Transverse colon (tissue), 4 donors: ENCODE results near the gene UPK1A. TPM values are rescaled to one million over a fixed set of nuclear protein-coding genes. Genes with fewer than 3 reads are reported as not detected.
A peak's percentile ranks its signal among the peaks of the same experiment; 100 is the strongest.

Source experiments
- DNase-seq: peaks from one replicate; pipeline ENCODE4 v3.0.0-alpha.2; 2019
- H3K27ac ChIP-seq, 4 donors: fragments of 200-600 bp; sonication (generic); 2 replicates each; pipeline ENCODE4 v1.5.1; 2016 to 2018; ENCODE audit warnings: inconsistent platforms in 4 of 4
- H3K27me3 ChIP-seq: fragments of 200-600 bp; sonication (generic); 2 replicates; pipeline ENCODE4 v1.5.1; 2017; ENCODE audit warnings: inconsistent platforms
- H3K36me3 ChIP-seq, 4 donors: fragments of 200-600 bp; sonication (generic); 2 replicates each; pipeline ENCODE4 v1.5.1; 2017 to 2019; ENCODE audit warnings: inconsistent platforms in 4 of 4
- H3K4me1 ChIP-seq, 4 donors: fragments of 200-600 bp; sonication (generic); 2 replicates each; pipeline ENCODE4 v1.5.1; 2017 to 2020; ENCODE audit warnings: inconsistent platforms in 4 of 4
- H3K4me3 ChIP-seq, 4 donors: fragments of 200-600 bp; sonication (generic); 1 replicate in 1 of 4; 2 replicates in 3 of 4; pipeline versions ENCODE4 v1.5.1 to v1.6.1; 2017 to 2019; ENCODE audit warnings: inconsistent platforms in 4 of 4
- H3K9me3 ChIP-seq, 2 donors: fragments of 200-600 bp; sonication (generic); 2 replicates each; pipeline ENCODE4 v1.5.1; 2017 to 2019; ENCODE audit warnings: inconsistent platforms in 2 of 2
- CTCF ChIP-seq, 5 experiments: fragments of 200-600 bp in 3 of 5; fragments of 450-650 bp in 2 of 5; sonication (generic) in 3 of 5; IDR thresholded peaks; 1 replicate in 2 of 5; 2 replicates in 3 of 5; pipeline ENCODE4 v1.5.1; 2016 to 2017; ENCODE audit warnings: antibody characterized with exemption in 5 of 5, inconsistent platforms in 3 of 5, mild to moderate bottlenecking in 2 of 5, moderate library complexity in 1 of 5
- EP300 ChIP-seq: sonication (generic); formaldehyde crosslinking; IDR thresholded peaks from one replicate; pipeline ENCODE4 v1.6.1; 2017; ENCODE audit warnings: antibody characterized with exemption, low read depth
- POLR2A ChIP-seq: fragments of 450-650 bp; IDR thresholded peaks from one replicate; pipeline ENCODE4 v1.6.1; 2016; ENCODE audit warnings: antibody characterized with exemption, mild to moderate bottlenecking, moderate library complexity
- POLR2AphosphoS5 ChIP-seq, 3 donors: sonication (generic); formaldehyde crosslinking; IDR thresholded peaks; one replicate each; pipeline ENCODE4 v1.6.1; 2016; ENCODE audit warnings: antibody characterized with exemption in 3 of 3
- WGBS, 2 donors: methylation state at CpG; one replicate each; pipeline ENCODE4 v1.1.5; 2018; ENCODE audit warnings: low coverage in 1 of 2; 5-methylcytosine and 5-hydroxymethylcytosine counted together
- in situ Hi-C, 4 donors: fragments of 200-750 bp; cut with MboI; loops; one replicate each; pipeline versions ENCODE4 v1.15.0 to v1.15.1; 2017; ENCODE audit warnings: low sequenced_read_pairs in 3 of 4, low pct_ligation_motif_present in 1 of 4, low pct_unique_long_range_greater_than_20kb in 1 of 4
- intact Hi-C: fragments of 100-400 bp; cut with DNase I; formaldehyde crosslinking; loops from one replicate; pipeline ENCODE4 v1.15.1; 2023; ENCODE audit warnings: low total_unique reads
- total RNA-seq, 4 donors: library from RNA; depleted of rRNA; stranded (reverse); fragments of >200 nt; gene quantifications; one replicate each; pipeline ENCODE4 v1.1.0, GENCODE V29; 2016

UPK1A gene
- total RNA-seq, 4 donors from 2014 or later, result not detected

DNA sequence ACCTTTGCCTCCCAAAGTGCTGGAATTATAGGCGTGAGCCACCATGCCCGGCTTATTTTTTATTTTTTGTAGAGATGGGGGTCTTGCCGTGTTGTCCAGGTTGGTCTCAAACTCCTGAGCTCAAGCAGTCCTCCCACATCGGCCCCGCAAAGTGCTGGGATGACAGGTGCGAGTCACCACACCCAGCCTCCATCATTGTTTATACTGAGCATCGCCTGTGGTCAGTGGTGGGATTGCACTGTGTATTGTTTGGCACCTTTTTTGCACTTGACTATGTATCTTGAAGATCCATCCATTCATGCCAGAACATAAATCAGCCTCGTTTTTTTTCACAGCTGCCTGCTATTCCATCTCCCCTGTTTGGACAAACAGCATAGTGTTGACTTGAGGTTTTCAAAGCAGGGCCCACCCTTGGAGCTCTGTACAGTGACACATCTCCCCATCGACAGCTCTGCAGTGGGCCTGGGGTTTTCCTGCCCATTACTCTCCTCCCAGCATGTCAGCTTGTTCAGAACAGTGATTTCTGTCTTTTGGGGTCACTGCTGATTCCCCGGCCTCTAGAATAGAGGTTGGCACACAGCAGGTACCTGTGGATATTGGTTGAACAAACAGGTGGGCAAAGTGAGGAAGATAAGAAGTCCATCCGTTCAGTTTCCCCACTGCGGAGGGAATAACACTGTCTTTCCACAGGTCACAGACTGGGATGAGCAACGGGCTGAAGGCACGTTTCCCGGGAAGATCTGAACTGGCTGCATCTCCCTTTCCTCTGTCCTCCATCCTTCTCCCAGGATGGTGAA is 8.2 kb upstream of the UPK1A start:
- Histone ChIP-seq H3K9me3 (no peaks in the 10 kb centered on the region), H3K36me3 (peaks cover 0 to 91% (median 29%) of the 10 kb centered on the region in 4 donors), H3K4me1 (no peaks in the 10 kb centered on the region), H3K27me3 (no peaks in the 10 kb centered on the region), H3K27ac (no peak overlapping the region), H3K4me3 (no peak overlapping the region)
- TF ChIP-seq POLR2AphosphoS5 (IDR thresholded peaks at IDR 0.05) (no peak), EP300 (no peak), POLR2A (no peak), CTCF (IDR thresholded peaks at IDR 0.05) (peak in 3 of 5 experiments; percentile 13 to 24 (median 14))
- intact Hi-C loops, result no loop called here
- in situ Hi-C loops, result no loop called here
- no peak for DNase-seq
- WGBS, 2 donors, result 76 to 89% methylated on average over 6 to 15 of the region's 15 CpGs

- peaks cover 0 to 65% (median 17%) of the 10 kb centered on the region in 4 donors for H3K36me3 ChIP-seq
- TF ChIP-seq POLR2A (no peak), EP300 (no peak), POLR2AphosphoS5 (IDR thresholded peaks at IDR 0.05) (no peak), CTCF (IDR thresholded peaks at IDR 0.05) (no peak)
- no peak overlapping the region for H3K4me3 ChIP-seq
- intact Hi-C loops (no loop called here), in situ Hi-C loops (no loop called here)
- 93 to 98% methylated on average over 5 to 6 of the region's 6 CpGs for WGBS, 2 donors
- H3K27me3 ChIP-seq, result no peaks in the 10 kb centered on the region
- DNase-seq, result no peak
- no peaks in the 10 kb centered on the region for H3K9me3 ChIP-seq
- no peak overlapping the region for H3K27ac ChIP-seq
- H3K4me1 ChIP-seq, result no peaks in the 10 kb centered on the region
Measured at GRCh38 chr19:35661995-35662340, 4.3 kb upstream of the UPK1A start.

DNA sequence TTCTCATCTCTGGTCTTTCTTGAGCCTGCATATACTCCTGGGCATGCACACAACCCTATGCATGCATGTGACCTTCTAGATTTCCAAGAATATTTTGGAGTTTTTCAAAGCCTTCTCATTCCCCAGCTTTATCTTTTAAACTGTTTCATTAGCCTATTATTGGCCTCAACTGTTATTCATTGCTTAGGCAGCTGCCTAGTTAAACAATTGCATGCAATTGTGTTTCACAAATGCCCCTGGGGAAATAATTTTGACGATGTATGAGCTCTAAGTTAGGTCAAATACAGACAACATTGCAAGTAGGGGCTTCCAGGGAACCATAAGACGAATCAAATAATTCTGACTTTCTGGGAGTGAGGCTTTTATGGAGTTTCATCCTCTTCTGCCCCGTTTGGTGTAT is 2.3 kb upstream of the UPK1A start:
- H3K27me3 ChIP-seq, result no peaks in the 10 kb centered on the region
- no peak overlapping the region for H3K27ac ChIP-seq
- H3K9me3 ChIP-seq, result no peaks in the 10 kb centered on the region
- TF ChIP-seq EP300 (no peak), POLR2AphosphoS5 (IDR thresholded peaks at IDR 0.05) (no peak), CTCF (IDR thresholded peaks at IDR 0.05) (no peak), POLR2A (no peak)
- in situ Hi-C loops, result no loop called here
- no peak overlapping the region for H3K4me3 ChIP-seq
- WGBS, 2 donors, result 86 to 88% methylated on average over 3 of the region's 3 CpGs
- H3K36me3 ChIP-seq, result peaks cover 0 to 45% (median 14%) of the 10 kb centered on the region in 4 donors
- no peak for DNase-seq
- no peaks in the 10 kb centered on the region for H3K4me1 ChIP-seq
- intact Hi-C loops, result no loop called here

DNA sequence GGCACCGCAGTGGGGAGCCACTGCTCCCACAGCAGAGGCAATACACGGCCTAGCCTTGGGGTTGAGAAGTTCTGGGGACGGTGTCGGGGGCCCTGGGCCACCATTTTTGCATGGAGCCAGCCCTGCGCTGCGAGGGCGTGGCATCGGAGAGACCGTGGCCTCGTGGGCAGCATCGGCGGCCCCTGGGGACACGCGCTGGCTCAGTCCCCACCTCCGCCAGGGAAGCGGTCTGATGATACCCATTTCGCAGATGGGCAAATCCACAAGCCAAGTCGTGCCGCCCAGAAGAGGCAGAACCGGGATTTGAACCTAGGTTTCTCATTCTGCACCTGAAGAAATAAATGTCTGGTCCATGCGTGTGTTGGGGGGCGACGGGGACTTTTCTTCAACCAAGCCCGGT is 1.2 kb upstream of the UPK1A start:
- Histone ChIP-seq H3K27ac (no peak overlapping the region), H3K4me1 (peaks cover 0 to 6% (median 0%) of the 10 kb centered on the region in 4 donors), H3K4me3 (no peak overlapping the region), H3K9me3 (no peaks in the 10 kb centered on the region), H3K36me3 (peaks cover 0 to 33% (median 11%) of the 10 kb centered on the region in 4 donors), H3K27me3 (no peaks in the 10 kb centered on the region)
- TF ChIP-seq EP300 (no peak), POLR2AphosphoS5 (IDR thresholded peaks at IDR 0.05) (no peak), CTCF (IDR thresholded peaks at IDR 0.05) (no peak), POLR2A (no peak)
- 93 to 100% methylated on average over 1 to 23 of the region's 24 CpGs for WGBS, 2 donors
- no peak for DNase-seq
- intact Hi-C loops (no loop called here), in situ Hi-C loops (no loop called here)
